NAMALWA (cell line): ENCODE data around the gene LDB2.

Experiments used
- DNase-seq: peaks from one replicate; pipeline ENCODE4 v3.0.0-alpha.2; 2015; ENCODE audit warnings: low spot score

The LDB2 gene

GRCh38 chr4:16757080-16757521, 141.3 kb downstream of the LDB2 start:
- no peak for DNase-seq

GRCh38 chr4:16754104-16754503, 144.3 kb downstream of the LDB2 start:
- no peak for DNase-seq

- DNase-seq, result peak; percentile 16
These were observed 146.3 kb downstream of the LDB2 start for GRCh38 chr4:16752150-16752549.

DNA sequence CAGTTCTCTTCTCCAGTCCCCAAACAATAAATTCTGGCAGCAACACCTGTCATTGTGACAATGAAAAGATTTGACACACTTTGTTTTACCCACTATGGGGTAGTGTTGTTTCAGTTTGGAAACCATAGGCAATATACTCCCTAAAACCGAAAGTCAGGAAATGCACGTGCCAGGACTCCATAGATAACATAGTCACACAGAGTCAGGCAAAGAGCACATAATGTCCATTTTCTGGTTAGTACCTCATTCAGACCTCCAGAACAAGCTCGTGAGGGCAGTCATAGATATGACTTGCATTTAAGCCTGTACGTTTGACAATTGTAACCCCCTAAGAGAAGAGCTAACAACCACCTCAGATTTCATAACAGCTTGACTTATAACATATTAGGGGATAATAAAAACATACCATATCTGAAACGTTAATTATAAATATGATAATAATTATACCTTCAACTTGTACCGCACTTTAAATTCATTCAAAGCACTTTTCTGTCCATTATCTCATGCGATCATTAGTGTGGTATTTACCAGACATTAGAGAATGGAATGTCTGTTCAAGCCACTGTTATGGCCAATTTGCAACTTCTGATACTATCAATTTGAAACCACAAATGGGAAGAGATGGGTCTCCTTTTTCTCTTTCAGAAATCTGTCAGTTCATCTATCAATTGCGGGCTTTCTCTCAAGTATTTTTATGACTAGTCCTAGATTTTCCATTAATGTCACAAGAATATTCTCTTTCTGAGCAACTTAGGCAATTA, 147.4 kb downstream of the LDB2 start:
- DNase-seq, result no peak

DNA sequence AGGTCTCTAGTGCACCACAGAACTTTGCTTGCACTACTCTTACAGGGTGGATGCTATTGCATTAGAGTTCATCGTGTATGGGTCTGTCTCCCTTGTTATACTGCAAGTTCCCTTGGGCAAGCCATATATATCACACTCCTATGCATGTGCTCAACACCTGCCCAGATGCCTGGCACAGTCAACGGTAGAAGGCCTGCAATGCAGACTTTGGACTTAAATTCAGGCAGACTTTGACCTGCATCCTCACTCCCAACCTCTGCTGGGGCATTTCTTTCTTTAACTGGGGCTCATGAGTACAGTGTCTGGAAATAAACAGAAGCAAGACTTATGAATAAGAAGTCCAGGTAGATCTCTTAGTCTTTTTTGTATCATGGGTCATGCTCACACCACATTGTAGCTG, 148.2 kb downstream of the LDB2 start:
- no peak for DNase-seq

GRCh38 chr4:16745887-16746286, 152.6 kb downstream of the LDB2 start:
- DNase-seq, result no peak

GRCh38 chr4:16745009-16745635, 153.3 kb downstream of the LDB2 start:
- no peak for DNase-seq

DNA sequence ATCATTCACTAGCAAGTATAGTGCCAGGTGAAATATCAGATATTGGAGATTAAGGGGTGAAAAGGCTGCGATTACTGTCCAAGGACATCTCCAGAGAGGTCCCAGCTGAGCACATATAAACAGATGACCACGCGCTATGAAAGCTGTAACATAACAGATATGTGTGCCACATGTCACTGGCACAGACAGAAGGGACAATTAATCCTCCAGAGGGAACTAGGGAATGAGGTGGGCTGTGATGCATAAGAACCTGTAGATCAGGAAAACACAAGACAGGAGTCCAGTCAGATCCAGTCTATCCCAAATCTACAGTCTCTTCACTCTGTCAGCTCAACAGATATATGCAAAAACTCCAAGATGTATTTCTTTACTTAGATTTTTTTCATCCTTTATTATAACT, 157.2 kb downstream of the LDB2 start:
- no peak for DNase-seq

DNA sequence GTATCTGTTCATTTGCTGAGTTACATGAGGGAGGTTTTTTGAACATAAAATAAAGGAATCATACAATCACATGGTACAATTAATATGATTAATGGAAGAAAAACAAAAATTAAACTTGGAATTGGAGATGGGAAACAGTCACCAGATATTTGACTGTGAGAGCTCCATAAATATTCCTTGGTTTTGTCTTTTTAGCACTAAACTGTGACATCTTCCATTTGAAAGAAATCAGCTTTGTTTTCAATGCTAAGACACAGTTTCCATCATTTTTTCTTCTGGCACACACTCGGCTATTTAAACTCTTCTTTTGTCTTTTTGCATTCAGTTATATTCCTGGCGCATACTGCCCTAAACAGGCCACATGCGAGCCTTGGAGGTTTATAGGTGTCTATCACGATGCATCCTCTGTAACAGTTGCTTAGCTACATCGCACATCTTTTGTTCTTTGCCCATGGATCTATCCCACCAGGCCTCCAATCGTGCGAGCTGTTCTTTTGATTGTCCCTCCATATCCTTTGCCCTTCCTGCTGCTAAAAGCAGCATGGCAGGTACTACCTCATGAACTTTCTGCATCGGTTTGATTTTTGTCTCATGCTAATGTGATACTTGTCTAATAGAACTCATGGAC, 158.3 kb downstream of the LDB2 start:
- DNase-seq, result no peak

DNA sequence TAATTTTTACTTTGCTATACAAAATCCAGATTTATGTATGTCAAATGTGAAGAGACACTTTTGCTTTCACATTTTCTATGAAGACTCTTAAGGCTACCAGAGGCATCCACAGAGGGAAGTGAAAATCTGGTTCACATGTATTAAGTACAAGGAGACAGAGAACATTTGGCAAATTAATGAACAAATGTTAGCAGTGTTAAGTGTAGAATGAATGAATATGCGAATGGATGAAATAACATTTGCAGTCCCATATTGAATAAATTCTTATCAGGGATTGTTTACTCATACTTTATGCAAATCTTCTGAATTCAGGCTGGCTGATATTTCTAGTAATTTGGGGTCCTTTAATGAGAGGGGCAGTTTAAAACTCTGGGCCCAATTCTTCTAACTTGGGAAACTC, 159.9 kb downstream of the LDB2 start:
- no peak for DNase-seq

- no peak for DNase-seq
These were observed 164.9 kb downstream of the LDB2 start for GRCh38 chr4:16733509-16733908.

- DNase-seq, result no peak
These were observed 165.7 kb downstream of the LDB2 start for GRCh38 chr4:16732741-16733140.

GRCh38 chr4:16731776-16732380, 166.6 kb downstream of the LDB2 start:
- no peak for DNase-seq

- DNase-seq, result no peak
These were observed 167.8 kb downstream of the LDB2 start for GRCh38 chr4:16730522-16731205.

DNA sequence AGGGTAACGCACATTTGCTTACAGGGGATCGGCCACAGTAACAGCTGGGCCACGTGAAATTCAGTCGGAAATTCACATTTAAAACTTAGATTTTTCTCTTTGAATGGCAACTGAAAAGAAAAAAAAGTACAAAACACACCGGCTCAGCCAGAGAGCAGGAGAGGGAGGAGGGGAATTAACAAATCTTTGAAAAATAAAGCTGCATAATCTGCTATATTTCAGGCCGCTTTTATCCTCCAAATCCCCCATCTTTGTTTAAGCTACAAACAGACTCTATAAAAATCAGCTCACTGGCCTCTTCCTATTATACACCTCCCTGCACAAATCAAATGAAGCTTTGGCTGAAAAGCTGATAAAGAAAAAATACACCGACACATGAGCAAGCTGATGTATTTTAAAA, 169.1 kb downstream of the LDB2 start:
- no peak for DNase-seq

DNA sequence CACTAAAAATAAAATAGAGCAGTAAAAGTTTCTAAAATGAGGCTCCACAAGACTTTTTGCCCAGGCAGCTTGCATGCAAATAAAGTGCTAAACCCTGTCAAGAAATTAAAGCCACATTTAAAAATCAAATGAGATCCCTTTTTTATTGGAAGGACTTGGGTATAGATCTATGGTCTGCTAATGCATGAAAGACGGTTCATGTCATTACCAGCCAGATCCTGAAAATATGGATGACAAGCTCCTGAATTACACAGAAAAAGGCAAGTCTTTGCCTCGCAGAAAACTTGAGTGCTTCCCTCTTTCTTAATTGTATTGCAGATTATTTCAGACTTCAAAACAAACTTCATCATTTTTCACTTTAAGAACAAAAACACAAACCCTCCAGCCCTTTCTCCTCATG, 169.6 kb downstream of the LDB2 start:
- DNase-seq, result no peak

DNA sequence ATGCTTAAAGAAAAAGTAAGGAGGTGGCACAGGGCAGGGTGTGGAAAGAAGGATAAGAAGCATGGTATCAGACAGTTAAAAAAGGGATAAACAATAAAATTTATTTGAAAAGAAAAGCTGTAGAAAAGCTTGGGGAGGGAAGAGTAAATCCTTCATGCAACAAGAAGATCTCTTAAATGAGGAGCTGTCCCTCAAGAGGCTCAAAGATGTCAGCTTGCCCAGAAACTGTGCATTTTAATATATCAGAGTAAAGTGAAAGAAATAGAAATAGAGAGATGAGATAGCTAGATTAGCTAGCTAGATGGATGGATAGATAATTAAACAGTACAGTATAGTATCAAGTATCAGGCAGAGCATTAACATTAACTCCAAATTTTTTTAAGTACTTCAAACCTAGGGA, 170.3 kb downstream of the LDB2 start:
- DNase-seq, result no peak

- DNase-seq, result no peak
These were observed 171.2 kb downstream of the LDB2 start for GRCh38 chr4:16727218-16727617.

GRCh38 chr4:16726368-16727050, 171.9 kb downstream of the LDB2 start:
- no peak for DNase-seq

DNA sequence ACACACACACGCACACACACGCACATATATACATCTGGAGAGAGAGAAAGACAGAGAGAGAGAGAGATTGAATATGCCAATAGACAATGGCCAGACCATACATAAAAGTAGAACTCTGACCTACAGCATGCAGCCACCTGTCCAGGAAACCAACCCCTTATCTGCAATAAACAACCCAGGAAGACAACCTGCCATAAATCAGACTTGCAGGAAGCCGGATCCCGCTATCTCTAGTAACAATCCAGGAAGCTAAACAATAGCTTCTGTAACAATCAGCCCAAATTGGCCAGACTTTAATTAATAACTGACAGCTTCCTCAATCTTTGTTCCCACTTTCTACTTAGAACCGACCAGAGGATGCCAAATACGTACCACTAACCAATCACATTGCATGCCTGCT, 173.2 kb downstream of the LDB2 start:
- no peak for DNase-seq

- no peak for DNase-seq
These were observed 176.0 kb downstream of the LDB2 start for GRCh38 chr4:16722416-16722815.
